ENCODE data around the gene ASXL2. TPM values are rescaled to one million over a fixed set of nuclear protein-coding genes. Genes with fewer than 3 reads are reported as not detected.

ASXL2 gene
- total and polyA plus RNA-seq, 10 donors, result 2.0 to 51.3 (median 34.7) TPM

DNA sequence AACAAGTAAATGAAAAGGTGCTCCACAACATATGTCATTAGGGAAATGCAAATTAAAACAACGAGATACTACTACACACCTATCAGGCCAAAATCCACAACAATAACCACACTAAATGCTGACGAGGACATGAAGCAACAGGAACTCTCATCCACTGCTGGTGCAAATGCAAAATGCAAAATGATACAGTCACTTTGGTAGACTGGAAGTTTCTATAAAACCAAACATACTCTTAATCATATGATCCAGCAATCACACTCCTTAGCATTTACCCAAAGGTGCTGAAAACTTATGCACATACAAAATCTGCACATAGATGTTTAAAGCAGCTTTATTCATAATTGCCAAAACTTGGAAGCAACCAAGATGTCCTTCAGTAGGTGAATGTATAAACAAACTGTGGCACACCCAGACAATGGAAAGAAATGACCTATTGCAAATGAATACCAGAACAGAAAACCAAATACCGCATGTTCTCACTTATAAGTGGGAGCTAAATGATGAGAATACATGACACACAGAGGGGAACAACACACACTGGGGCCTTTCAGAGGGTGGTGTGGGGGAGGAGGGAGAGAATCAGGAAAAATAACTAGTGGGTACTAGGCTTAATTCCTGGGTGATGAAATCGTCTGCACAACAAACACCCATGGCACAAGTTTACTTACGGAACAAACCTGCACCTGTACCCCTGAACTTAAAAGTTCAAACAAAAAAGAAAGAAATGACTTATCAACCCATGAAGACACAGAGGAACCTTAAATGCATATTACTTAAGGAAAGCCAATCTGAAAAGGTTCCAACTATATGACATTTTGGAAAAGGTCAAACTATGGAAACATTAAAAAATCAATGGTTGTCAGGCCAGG, 80.4 kb downstream of the ASXL2 start:
- H3K9me3 ChIP-seq, result no peaks in the 10 kb centered on the region
- H3K4me3 ChIP-seq, result no peak overlapping the region
- peaks cover 14 to 52% (median 20%) of the 10 kb centered on the region in 6 donors for H3K4me1 ChIP-seq
- H3K27ac ChIP-seq, result peak overlapping the region in 2 of 8 donors; percentile 0 to 23
- TF ChIP-seq, protein P1, sequence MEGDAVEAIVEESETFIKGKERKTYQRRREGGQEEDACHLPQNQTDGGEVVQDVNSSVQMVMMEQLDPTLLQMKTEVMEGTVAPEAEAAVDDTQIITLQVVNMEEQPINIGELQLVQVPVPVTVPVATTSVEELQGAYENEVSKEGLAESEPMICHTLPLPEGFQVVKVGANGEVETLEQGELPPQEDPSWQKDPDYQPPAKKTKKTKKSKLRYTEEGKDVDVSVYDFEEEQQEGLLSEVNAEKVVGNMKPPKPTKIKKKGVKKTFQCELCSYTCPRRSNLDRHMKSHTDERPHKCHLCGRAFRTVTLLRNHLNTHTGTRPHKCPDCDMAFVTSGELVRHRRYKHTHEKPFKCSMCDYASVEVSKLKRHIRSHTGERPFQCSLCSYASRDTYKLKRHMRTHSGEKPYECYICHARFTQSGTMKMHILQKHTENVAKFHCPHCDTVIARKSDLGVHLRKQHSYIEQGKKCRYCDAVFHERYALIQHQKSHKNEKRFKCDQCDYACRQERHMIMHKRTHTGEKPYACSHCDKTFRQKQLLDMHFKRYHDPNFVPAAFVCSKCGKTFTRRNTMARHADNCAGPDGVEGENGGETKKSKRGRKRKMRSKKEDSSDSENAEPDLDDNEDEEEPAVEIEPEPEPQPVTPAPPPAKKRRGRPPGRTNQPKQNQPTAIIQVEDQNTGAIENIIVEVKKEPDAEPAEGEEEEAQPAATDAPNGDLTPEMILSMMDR (IDR thresholded peaks at IDR 0.05 in 8 of 11, conservative IDR thresholded peaks at IDR 0.05 in 3 of 11), result no peak
- TF ChIP-seq POLR2A (IDR thresholded peaks at IDR 0.05), result no peak
- TF ChIP-seq POLR2AphosphoS5 (IDR thresholded peaks at IDR 0.05), result no peak
- no peak for DNase-seq
- WGBS, 5 donors, result 83 to 89% (median 85%) methylated on average over 5 of the region's 5 CpGs
- peaks cover 0 to 66% (median 24%) of the 10 kb centered on the region in 6 donors for H3K36me3 ChIP-seq
- H3K27me3 ChIP-seq (replicated peaks in 1 of 7), result no peaks in the 10 kb centered on the region
- intact Hi-C loops (cut with DNase I; ENCODE audit: low total_unique reads), result no loop called here

DNA sequence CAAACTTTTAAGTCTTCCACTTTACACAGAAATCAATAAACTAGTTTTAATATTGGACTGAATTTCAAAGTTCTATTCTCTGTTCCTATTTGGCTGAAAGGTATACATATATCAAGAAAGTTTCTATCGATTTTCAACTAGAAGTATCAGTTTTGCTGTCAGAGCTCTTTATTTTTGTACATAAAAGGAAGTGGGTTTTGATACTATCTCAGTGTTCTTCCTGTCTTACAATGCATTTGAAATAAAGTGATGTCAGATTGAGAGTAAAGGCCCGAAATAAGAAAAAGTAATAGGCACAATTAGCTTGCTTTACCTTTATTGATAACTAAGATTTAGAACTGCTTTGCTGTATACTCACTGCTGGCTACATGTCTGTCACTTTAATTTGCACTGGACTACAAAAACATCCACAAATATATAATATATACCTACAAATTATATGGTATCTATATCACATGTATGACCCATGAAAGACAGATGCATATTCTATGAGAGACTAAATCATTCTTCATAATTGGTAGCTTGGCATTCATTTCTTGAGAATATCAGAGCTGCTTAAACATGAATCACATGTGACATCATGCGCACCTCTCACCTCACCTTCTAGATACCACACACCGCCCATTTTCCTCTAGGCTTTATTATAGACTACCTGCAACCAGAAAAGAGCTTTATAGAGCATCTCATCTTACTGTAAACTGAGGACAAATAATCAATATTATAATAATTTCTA, 83.6 kb downstream of the ASXL2 start:
- Histone ChIP-seq H3K4me1 (peaks cover 14 to 65% (median 20%) of the 10 kb centered on the region in 6 donors), H3K27ac (peak overlapping the region; percentile 51 to 77 (median 62)), H3K36me3 (peaks cover 0 to 55% (median 20%) of the 10 kb centered on the region in 6 donors), H3K9me3 (no peaks in the 10 kb centered on the region), H3K27me3 (replicated peaks in 1 of 7) (no peaks in the 10 kb centered on the region), H3K4me3 (peak overlapping the region in 3 of 8 donors; percentile 0 to 31 (median 1))
- intact Hi-C loops (cut with DNase I; ENCODE audit: low total_unique reads), result no loop called here
- WGBS, 5 donors, result 47 to 55% (median 51%) methylated on average over 4 of the region's 4 CpGs
- TF ChIP-seq POLR2A (IDR thresholded peaks at IDR 0.05) (no peak), POLR2AphosphoS5 (IDR thresholded peaks at IDR 0.05) (no peak)
- TF ChIP-seq, protein P1 (IDR thresholded peaks at IDR 0.05 in 8 of 11, conservative IDR thresholded peaks at IDR 0.05 in 3 of 11), result no peak
- DNase-seq, result no peak

DNA sequence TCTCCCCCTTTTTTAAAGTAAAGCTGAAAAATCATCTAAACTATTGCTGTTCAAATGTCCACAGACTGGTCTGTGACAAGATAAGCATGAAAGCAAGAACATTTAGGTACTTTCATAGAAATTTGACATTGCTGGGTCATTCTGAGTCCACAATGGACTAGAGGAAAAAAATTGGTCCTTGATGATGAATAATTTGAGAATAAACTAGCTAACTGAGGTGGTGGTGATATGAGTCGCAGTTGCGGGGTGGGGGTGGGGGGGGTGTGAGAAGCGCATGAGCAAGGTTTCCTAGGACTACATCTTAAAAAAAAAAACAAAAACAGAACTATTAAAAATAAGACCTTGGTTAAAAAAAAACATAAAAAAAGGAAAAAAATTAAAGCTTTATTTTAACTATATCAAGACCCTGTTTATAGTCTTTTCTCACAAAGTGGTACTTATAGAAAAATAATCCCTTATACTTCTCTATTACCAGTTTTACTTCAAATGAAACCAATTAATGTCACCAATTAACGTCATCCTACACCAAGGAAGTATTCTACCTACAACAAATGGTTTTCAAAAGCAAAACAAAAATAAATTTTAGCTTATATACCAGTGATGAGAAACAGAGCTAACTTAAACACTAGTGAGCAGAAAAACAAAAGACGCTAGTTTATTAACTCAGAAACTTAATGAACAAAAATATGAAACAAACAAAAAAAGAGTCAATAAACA, 88.1 kb downstream of the ASXL2 start:
- WGBS, 5 donors, result 83 to 90% (median 85%) methylated on average over 5 of the region's 5 CpGs

More for the DNA sequence above, 88.1 kb downstream of the ASXL2 start:
- Histone ChIP-seq H3K4me3 (no peak overlapping the region), H3K27ac (peak overlapping the region in 1 of 8 donors; percentile 39), H3K36me3 (peaks cover 0 to 41% (median 6%) of the 10 kb centered on the region in 6 donors), H3K27me3 (replicated peaks in 1 of 7) (no peaks in the 10 kb centered on the region), H3K9me3 (no peaks in the 10 kb centered on the region), H3K4me1 (peaks cover 9 to 42% (median 14%) of the 10 kb centered on the region in 6 donors)
- intact Hi-C loops (cut with DNase I; ENCODE audit: low total_unique reads), result no loop called here
- TF ChIP-seq POLR2AphosphoS5 (IDR thresholded peaks at IDR 0.05), result no peak
- TF ChIP-seq POLR2A (IDR thresholded peaks at IDR 0.05), result no peak
- TF ChIP-seq, protein P1 (IDR thresholded peaks at IDR 0.05 in 8 of 11, conservative IDR thresholded peaks at IDR 0.05 in 3 of 11), result no peak
- DNase-seq, result no peak

All from spleen (tissue), 11 donors.